Osteocyte (in vitro differentiated cells): ENCODE results near the gene RND3. TPM values are rescaled to one million over a fixed set of nuclear protein-coding genes. Genes with fewer than 3 reads are reported as not detected.

Source experiments
- DNase-seq: peaks from one replicate; pipeline ENCODE4 v3.0.0; 2021; ENCODE audit warnings: mixed read lengths; ENCODE audit not compliant: unreplicated experiment; ENCODE audit errors: extremely low spot score
- H3K27ac Mint-ChIP-seq: one replicate; pipeline ENCODE4 v1.8.0; 2021; ENCODE audit warnings: mild to moderate bottlenecking, mixed read lengths; ENCODE audit not compliant: unreplicated experiment
- H3K27me3 Mint-ChIP-seq: one replicate; pipeline ENCODE4 v1.8.0; 2021; ENCODE audit warnings: mixed read lengths; ENCODE audit not compliant: unreplicated experiment
- H3K36me3 Mint-ChIP-seq: one replicate; pipeline ENCODE4 v1.8.0; 2021; ENCODE audit warnings: mixed read lengths; ENCODE audit not compliant: unreplicated experiment
- H3K4me1 Mint-ChIP-seq: one replicate; pipeline ENCODE4 v1.8.0; 2021; ENCODE audit warnings: mixed read lengths; ENCODE audit not compliant: unreplicated experiment
- H3K4me3 Mint-ChIP-seq: one replicate; pipeline ENCODE4 v1.8.0; 2021; ENCODE audit warnings: mild to moderate bottlenecking, moderate library complexity, mixed read lengths; ENCODE audit not compliant: unreplicated experiment
- H3K9me3 Mint-ChIP-seq: one replicate; pipeline ENCODE4 v1.8.0; 2021; ENCODE audit warnings: mixed read lengths; ENCODE audit not compliant: unreplicated experiment
- total RNA-seq: library from RNA; stranded (reverse); gene quantifications from 2 replicates; pipeline ENCODE4 v1.2.1, GENCODE V29; 2021
- TF ChIP-seq, protein P1 (sequence below): fragments of 200-600 bp; sonication (generic); IDR thresholded peaks from 2 replicates; pipeline ENCODE4 v1.5.0; 2021; ENCODE audit warnings: antibody characterized with exemption, mild to moderate bottlenecking, moderate library complexity

Gene RND3
- total RNA-seq, 1 donor from 2014 or later: 160 TPM

DNA sequence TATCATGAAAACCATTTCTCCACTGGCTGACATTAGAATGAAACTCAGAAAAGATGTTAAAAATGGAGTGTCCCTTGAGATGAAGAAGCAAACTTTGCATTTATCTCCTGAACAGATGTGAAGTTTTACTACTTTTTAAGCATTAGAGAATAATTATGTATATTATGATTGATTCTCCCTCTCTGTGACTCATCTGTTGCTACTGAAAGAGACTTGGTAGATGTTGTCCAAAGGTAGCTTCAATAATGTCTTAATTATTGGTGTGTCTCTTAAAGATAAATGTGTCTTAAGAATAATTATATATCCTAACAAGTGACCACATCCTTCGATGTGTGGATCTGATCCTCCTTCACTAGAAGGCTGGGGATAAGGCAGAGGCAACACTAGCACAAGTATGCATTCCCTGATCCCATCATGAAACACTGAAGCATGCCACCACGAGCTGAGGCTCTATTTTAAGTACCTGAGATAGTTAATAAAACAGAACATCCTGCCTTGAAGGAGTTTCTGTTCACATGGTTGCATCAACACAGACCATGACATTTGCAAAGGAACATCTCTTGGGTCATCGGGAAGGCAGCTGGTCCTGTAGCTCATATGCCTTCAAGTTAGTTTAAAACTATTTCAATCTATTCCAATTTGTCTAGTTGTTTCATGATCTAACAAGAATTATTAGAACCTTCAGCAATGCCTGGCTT is 15.5 kb downstream of the RND3 start:
- TF ChIP-seq, protein P1, sequence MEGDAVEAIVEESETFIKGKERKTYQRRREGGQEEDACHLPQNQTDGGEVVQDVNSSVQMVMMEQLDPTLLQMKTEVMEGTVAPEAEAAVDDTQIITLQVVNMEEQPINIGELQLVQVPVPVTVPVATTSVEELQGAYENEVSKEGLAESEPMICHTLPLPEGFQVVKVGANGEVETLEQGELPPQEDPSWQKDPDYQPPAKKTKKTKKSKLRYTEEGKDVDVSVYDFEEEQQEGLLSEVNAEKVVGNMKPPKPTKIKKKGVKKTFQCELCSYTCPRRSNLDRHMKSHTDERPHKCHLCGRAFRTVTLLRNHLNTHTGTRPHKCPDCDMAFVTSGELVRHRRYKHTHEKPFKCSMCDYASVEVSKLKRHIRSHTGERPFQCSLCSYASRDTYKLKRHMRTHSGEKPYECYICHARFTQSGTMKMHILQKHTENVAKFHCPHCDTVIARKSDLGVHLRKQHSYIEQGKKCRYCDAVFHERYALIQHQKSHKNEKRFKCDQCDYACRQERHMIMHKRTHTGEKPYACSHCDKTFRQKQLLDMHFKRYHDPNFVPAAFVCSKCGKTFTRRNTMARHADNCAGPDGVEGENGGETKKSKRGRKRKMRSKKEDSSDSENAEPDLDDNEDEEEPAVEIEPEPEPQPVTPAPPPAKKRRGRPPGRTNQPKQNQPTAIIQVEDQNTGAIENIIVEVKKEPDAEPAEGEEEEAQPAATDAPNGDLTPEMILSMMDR: no peak
- no peaks in the 10 kb centered on the region for H3K9me3 Mint-ChIP-seq
- H3K27ac Mint-ChIP-seq: peak overlapping the region; percentile 40
- no peaks in the 10 kb centered on the region for H3K27me3 Mint-ChIP-seq
- H3K4me3 Mint-ChIP-seq: no peak overlapping the region
- H3K4me1 Mint-ChIP-seq: peaks cover 89% of the 10 kb centered on the region
- DNase-seq: no peak
- H3K36me3 Mint-ChIP-seq: peaks cover 80% of the 10 kb centered on the region

DNA sequence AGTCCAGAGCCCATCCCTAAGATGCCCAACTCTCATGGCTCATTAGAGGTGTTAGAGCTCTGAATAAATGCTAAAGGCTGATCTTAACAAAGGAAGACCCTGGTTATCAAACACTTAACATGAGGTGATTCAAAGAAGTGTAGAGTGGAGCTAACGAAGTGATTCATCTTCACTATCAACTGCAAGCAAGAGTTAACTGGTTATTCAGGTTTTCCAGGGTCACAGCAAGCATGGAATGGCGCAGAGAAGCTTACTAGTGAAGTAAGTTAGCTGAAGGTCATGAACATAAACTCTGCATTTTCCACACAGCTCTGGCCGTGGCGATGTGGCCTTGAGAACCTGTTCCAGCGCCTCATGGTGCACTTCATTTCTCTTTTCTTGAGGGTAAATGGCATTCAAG is 17.0 kb downstream of the RND3 start:
- Mint-ChIP-seq H3K9me3 (no peaks in the 10 kb centered on the region), H3K4me1 (peaks cover 87% of the 10 kb centered on the region), H3K27ac (no peak overlapping the region), H3K27me3 (no peaks in the 10 kb centered on the region), H3K36me3 (peaks cover 74% of the 10 kb centered on the region), H3K4me3 (no peak overlapping the region)
- TF ChIP-seq, protein P1: no peak
- DNase-seq: no peak

DNA sequence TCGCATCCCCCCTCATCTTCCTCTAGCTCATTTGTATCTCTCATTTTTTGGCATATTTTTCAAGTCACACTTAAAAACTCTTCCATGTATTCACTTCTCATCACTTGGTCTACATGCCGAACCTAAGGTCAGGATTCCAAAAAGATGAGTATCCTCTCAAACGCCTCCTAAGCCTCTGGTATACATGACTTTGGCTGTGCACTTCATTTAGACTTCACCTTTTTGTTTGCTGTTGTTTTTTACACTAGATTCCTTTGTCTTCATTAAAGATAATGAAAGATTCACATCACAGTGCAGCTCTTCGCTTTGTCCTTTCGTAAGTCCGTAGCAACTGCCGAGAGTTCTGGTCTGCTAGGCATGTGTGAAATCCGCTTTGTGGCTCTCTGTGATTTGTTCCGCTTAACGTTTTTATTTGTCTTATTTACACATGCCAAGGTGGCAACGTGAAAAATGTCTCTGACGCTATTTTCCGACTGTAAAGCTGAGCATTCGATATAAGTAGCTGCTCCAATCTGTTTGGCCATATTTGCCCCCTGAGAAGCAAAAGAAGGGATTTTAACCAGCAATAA is 17.7 kb downstream of the RND3 start:
- Mint-ChIP-seq H3K27ac (no peak overlapping the region), H3K4me3 (no peak overlapping the region), H3K4me1 (peaks cover 83% of the 10 kb centered on the region), H3K36me3 (peaks cover 69% of the 10 kb centered on the region), H3K27me3 (no peaks in the 10 kb centered on the region), H3K9me3 (no peaks in the 10 kb centered on the region)
- DNase-seq: no peak
- TF ChIP-seq, protein P1: no peak

DNA sequence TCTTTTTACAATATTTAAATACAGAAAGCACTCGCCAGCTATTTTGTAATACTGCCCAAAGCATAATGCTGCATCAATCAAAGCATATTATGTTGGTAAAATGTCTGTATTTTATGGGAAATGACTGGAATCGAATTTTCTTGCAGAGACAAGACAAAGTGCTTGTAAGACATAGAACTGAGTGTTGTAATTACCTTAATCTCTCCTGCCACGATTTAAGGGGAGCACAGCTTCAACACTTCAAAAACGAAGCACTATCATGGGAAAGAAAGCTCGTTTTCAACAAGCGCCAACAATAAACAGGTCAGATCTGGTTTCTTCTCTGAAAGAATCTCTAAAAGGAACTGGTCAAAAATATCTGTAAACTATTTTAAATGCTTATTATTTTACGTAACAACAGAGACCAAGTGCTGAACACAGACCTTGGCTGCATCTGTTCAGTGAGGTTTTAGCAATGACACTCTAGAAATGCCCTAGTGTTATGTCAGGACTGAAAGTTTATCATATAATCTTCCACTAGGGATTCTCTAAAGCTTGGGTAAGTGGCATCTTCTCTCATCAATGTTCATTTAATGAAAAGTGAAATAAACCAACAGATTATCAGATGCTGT is 19.0 kb downstream of the RND3 start:
- Mint-ChIP-seq H3K9me3 (no peaks in the 10 kb centered on the region), H3K27me3 (no peaks in the 10 kb centered on the region), H3K4me3 (no peak overlapping the region), H3K4me1 (peaks cover 71% of the 10 kb centered on the region), H3K36me3 (peaks cover 56% of the 10 kb centered on the region), H3K27ac (peak overlapping the region; percentile 52)
- no peak for DNase-seq
- TF ChIP-seq, protein P1: no peak

DNA sequence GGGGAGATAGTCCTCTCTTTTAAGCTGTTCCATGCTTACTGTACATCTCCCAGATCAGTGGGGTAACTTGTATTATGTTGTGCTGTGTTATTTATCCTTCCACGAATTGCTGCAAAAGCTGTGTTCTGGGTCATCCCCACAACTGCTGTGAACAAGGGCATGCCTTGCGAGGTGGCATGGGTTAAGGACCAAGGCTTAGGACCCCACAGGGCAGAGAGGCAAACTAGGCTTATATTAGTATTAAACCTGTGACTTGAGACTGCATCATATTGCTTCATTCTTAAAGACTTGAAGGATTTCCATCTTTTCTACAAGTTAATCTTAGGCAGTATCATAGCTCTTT is 19.9 kb downstream of the RND3 start:
- peaks cover 63% of the 10 kb centered on the region for H3K4me1 Mint-ChIP-seq
- H3K27ac Mint-ChIP-seq: peak overlapping the region; percentile 59
- DNase-seq: no peak
- no peaks in the 10 kb centered on the region for H3K9me3 Mint-ChIP-seq
- TF ChIP-seq, protein P1: no peak
- H3K4me3 Mint-ChIP-seq: peak overlapping the region; percentile 36
- peaks cover 50% of the 10 kb centered on the region for H3K36me3 Mint-ChIP-seq
- H3K27me3 Mint-ChIP-seq: no peaks in the 10 kb centered on the region
